Stimulated activated CD4-positive, alpha-beta T cell treated with anti-CD3 and anti-CD28 coated beads, Interleukin-12 subunit alpha, Interleukin-12 subunit beta, amount 100 ng/mL, for 24 hours (primary cell): ENCODE data around the gene ZNF700.
"Not testable (repeated sequence)": the region's sequence is repeated elsewhere in the genome, so short reads cannot be mapped to it uniquely, and the experiment has no call there.

Experiments used
- DNase-seq, 2 experiments: peaks; one replicate each; pipeline ENCODE4 v3.0.0-alpha.2; 2020; ENCODE audit warnings: low read depth in 2 of 2

ZNF700 gene

GRCh38 chr19:11987405-11988281 is 62.7 kb downstream of the ZNF700 start:
- peak; percentile 82 to 96 for DNase-seq

GRCh38 chr19:11989112-11989456 is 64.2 kb downstream of the ZNF700 start:
- no peak for DNase-seq

GRCh38 chr19:11991921-11992320 is 67.0 kb downstream of the ZNF700 start:
- not testable (repeated sequence) for DNase-seq

- DNase-seq, result no peak
These were observed 70.3 kb downstream of the ZNF700 start for GRCh38 chr19:11995174-11995573.
